Stomach (tissue), 9 donors: ENCODE measurements around the gene AGPAT2. TPM values are rescaled to one million over a fixed set of nuclear protein-coding genes. Genes with fewer than 3 reads are reported as not detected.
A peak's percentile ranks its signal among the peaks of the same experiment; 100 is the strongest.

Source experiments
- DNase-seq, 2 donors: peaks; one replicate each; pipeline versions ENCODE4 v3.0.0 to v3.0.0-alpha.2; 2013 to 2019
- H3K27ac ChIP-seq, 5 donors: fragments of 200-600 bp in 4 of 5; sonication (generic) in 4 of 5; one replicate each; pipeline ENCODE4 v1.5.1; 2013 to 2019; ENCODE audit warnings: mild to moderate bottlenecking in 1 of 5, moderate library complexity in 1 of 5
- H3K27me3 ChIP-seq, 3 donors: fragments of 200-600 bp; sonication (generic); one replicate each; pipeline ENCODE4 v1.5.1; 2017 to 2019; ENCODE audit warnings: mixed run types in 1 of 3
- H3K36me3 ChIP-seq, 4 donors: fragments of 200-600 bp; sonication (generic); 1 replicate in 3 of 4; 2 replicates in 1 of 4; pipeline ENCODE4 v1.5.1; 2016 to 2019
- H3K4me1 ChIP-seq, 4 donors: fragments of 200-600 bp; sonication (generic); one replicate each; pipeline ENCODE4 v1.5.1; 2016 to 2019
- H3K4me3 ChIP-seq, 4 donors: fragments of 200-600 bp; sonication (generic) in 3 of 4; one replicate each; pipeline ENCODE4 v1.5.1; 2016 to 2019; ENCODE audit warnings: mild to moderate bottlenecking in 1 of 4
- H3K9me3 ChIP-seq, 4 donors: fragments of 200-600 bp; sonication (generic); one replicate each; pipeline ENCODE4 v1.5.1; 2016 to 2019
- CTCF ChIP-seq, 7 experiments: fragments of 450-650 bp in 4 of 7; fragments of 200-600 bp in 3 of 7; sonication (generic) in 3 of 7; IDR thresholded peaks; one replicate each; pipeline ENCODE4 v1.5.1; 2016 to 2019; ENCODE audit warnings: antibody characterized with exemption in 7 of 7, control low read depth in 2 of 7, mild to moderate bottlenecking in 1 of 7
- EP300 ChIP-seq: sonication (generic); formaldehyde crosslinking; IDR thresholded peaks from one replicate; pipeline ENCODE4 v1.6.1; 2017; ENCODE audit warnings: antibody characterized with exemption
- POLR2A ChIP-seq, 4 donors: fragments of 450-650 bp; IDR thresholded peaks; one replicate each; pipeline ENCODE4 v1.6.1; 2016; ENCODE audit warnings: antibody characterized with exemption in 4 of 4, control low read depth in 2 of 4, mild to moderate bottlenecking in 1 of 4, moderate library complexity in 1 of 4
- POLR2AphosphoS5 ChIP-seq, 3 donors: sonication (generic); formaldehyde crosslinking; IDR thresholded peaks; one replicate each; pipeline ENCODE4 v1.6.1; 2016; ENCODE audit warnings: antibody characterized with exemption in 3 of 3
- WGBS, 5 donors: extraction: QIAGEN DNeasy Blood & Tissue Kit in 3 of 5; methylation state at CpG; one replicate each; pipeline versions ENCODE4 v1.1.5 to v1.1.7; 2013 to 2018; 5-methylcytosine and 5-hydroxymethylcytosine counted together
- intact Hi-C: fragments of 100-400 bp; cut with DNase I; formaldehyde crosslinking; loops from one replicate; pipeline ENCODE4 v1.15.1; 2023; ENCODE audit warnings: low total_unique reads
- polyA plus RNA-seq, 3 donors: library from polyadenylated mRNA; stranded (reverse); fragments of 200-250 nt; gene quantifications; one replicate each; pipeline ENCODE4 v1.2.3, GENCODE V29; 2013
- total RNA-seq, 5 donors: library from RNA; depleted of rRNA; stranded (reverse); fragments of >200 nt; gene quantifications; one replicate each; pipeline versions ENCODE4 v1.1.0 to v1.2.3, GENCODE V29; 2014 to 2016
- donor health status: healthy with polysubstance abuse.
- donor health status: Bipolar disorder and iron deficiency.
- donor health status: healthy.

AGPAT2 gene
- total and polyA plus RNA-seq, 8 donors: 32.7 to 135 (median 72.0) TPM

GRCh38 chr9:136693135-136693489 lies 5.9 kb upstream of the AGPAT2 start:
- H3K36me3 ChIP-seq: no peaks in the 10 kb centered on the region
- DNase-seq: no peak
- intact Hi-C loops: no loop called here
- peak overlapping the region; percentile 57 to 82 (median 73) for H3K27ac ChIP-seq
- 54 to 70% (median 63%) methylated on average over 14 of the region's 14 CpGs for WGBS, 5 donors
- no peak overlapping the region for H3K4me3 ChIP-seq
- TF ChIP-seq POLR2AphosphoS5 (IDR thresholded peaks at IDR 0.05) (no peak), CTCF (IDR thresholded peaks at IDR 0.05) (no peak), POLR2A (IDR thresholded peaks at IDR 0.05) (no peak), EP300 (no peak)
- H3K9me3 ChIP-seq: no peaks in the 10 kb centered on the region
- H3K4me1 ChIP-seq: peaks cover 60 to 95% (median 84%) of the 10 kb centered on the region in 4 donors
- H3K27me3 ChIP-seq: peaks cover 0 to 5% (median 0%) of the 10 kb centered on the region in 3 donors

- TF ChIP-seq POLR2A (IDR thresholded peaks at IDR 0.05) (no peak), CTCF (IDR thresholded peaks at IDR 0.05) (no peak), EP300 (no peak), POLR2AphosphoS5 (IDR thresholded peaks at IDR 0.05) (no peak)
- 86 to 92% (median 90%) methylated on average over 25 to 46 of the region's 46 CpGs for WGBS, 5 donors
- Histone ChIP-seq H3K4me1 (peaks cover 59 to 96% (median 85%) of the 10 kb centered on the region in 4 donors), H3K36me3 (no peaks in the 10 kb centered on the region), H3K27me3 (peaks cover 0 to under 1% (median 0%) of the 10 kb centered on the region in 3 donors), H3K4me3 (no peak overlapping the region), H3K27ac (peak overlapping the region in 4 of 5 donors; percentile 7 to 82 (median 76)), H3K9me3 (no peaks in the 10 kb centered on the region)
- peak in 1 of 2 donors; percentile 32 for DNase-seq
- intact Hi-C loops: no loop called here
Measured at GRCh38 chr9:136692185-136693134, 5.2 kb upstream of the AGPAT2 start.

- no peak for DNase-seq
- Histone ChIP-seq H3K4me1 (peaks cover 54 to 90% (median 86%) of the 10 kb centered on the region in 4 donors), H3K27me3 (no peaks in the 10 kb centered on the region), H3K9me3 (no peaks in the 10 kb centered on the region), H3K4me3 (no peak overlapping the region), H3K27ac (peak overlapping the region in 3 of 5 donors; percentile 1 to 90 (median 67)), H3K36me3 (no peaks in the 10 kb centered on the region)
- TF ChIP-seq EP300 (no peak), POLR2AphosphoS5 (IDR thresholded peaks at IDR 0.05) (no peak), CTCF (IDR thresholded peaks at IDR 0.05) (no peak), POLR2A (IDR thresholded peaks at IDR 0.05) (no peak)
- 75 to 92% (median 87%) methylated on average over 5 to 29 of the region's 29 CpGs for WGBS, 5 donors
- intact Hi-C loops: no loop called here
Measured at GRCh38 chr9:136691316-136692184, 4.3 kb upstream of the AGPAT2 start.

GRCh38 chr9:136690806-136691261 lies 3.6 kb upstream of the AGPAT2 start:
- 36 to 61% (median 51%) methylated on average over 13 to 15 of the region's 15 CpGs for WGBS, 5 donors
- DNase-seq: peak in 1 of 2 donors; percentile 78
- Histone ChIP-seq H3K36me3 (no peaks in the 10 kb centered on the region), H3K4me1 (peaks cover 54 to 90% (median 86%) of the 10 kb centered on the region in 4 donors), H3K27ac (peak overlapping the region; percentile 49 to 95 (median 67)), H3K4me3 (no peak overlapping the region), H3K9me3 (no peaks in the 10 kb centered on the region), H3K27me3 (no peaks in the 10 kb centered on the region)
- no peak for TF ChIP-seq CTCF (IDR thresholded peaks at IDR 0.05)
- TF ChIP-seq EP300: no peak
- no peak for TF ChIP-seq POLR2A (IDR thresholded peaks at IDR 0.05)
- TF ChIP-seq POLR2AphosphoS5 (IDR thresholded peaks at IDR 0.05): no peak
- intact Hi-C loops: no loop called here
